ENCODE results near the gene MBL2.

DNA sequence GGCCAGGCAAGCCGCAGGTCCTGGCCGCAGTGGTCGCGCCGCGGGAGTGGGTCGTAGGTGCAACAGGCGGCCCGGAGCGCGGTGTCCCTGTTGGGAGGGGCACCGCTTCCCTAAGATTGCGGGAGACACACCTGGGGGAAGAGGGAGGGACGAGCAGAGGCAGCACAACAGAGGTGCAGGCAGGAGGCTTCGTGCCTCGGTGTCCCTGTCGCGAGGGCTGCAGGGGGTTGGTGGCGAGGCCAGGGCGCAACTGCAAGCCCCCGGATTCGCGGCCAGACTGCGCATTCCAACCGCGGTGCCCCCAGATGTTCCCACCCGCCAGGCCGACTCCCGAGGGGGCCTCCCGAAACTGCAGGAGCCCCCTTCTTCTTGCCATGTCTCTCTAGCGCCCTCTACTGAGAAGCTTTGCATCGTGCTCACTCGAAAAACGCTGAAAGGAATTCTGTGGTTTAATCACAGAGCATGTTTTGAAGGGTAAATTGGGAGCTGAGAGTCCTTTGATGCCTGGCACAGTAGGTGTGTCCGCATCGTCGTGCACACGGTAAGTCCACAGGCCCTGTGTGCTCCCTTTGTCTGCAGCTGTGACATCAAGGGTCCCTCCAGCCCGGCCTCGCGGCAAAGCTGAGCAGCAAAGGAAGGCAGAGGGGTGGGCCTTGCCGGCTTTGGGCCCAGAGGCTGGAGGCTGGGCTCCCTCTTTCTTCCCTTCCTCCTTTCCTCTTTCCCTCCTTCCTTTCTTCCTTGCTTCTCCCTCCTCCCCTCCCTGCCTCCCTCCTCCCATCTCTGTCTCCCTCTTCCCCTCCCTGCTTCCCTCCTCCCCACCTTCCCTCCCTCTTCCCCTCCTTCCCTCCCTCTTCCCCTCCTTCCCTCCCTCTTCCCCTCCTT, 6.2 kb upstream of the MBL2 start:
- no peak for TF ChIP-seq EZH2phosphoT487 (IDR thresholded peaks at IDR 0.05; ENCODE audit: borderline replicate concordance)
- TF ChIP-seq, protein P1, sequence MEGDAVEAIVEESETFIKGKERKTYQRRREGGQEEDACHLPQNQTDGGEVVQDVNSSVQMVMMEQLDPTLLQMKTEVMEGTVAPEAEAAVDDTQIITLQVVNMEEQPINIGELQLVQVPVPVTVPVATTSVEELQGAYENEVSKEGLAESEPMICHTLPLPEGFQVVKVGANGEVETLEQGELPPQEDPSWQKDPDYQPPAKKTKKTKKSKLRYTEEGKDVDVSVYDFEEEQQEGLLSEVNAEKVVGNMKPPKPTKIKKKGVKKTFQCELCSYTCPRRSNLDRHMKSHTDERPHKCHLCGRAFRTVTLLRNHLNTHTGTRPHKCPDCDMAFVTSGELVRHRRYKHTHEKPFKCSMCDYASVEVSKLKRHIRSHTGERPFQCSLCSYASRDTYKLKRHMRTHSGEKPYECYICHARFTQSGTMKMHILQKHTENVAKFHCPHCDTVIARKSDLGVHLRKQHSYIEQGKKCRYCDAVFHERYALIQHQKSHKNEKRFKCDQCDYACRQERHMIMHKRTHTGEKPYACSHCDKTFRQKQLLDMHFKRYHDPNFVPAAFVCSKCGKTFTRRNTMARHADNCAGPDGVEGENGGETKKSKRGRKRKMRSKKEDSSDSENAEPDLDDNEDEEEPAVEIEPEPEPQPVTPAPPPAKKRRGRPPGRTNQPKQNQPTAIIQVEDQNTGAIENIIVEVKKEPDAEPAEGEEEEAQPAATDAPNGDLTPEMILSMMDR (conservative IDR thresholded peaks at IDR 0.05; ENCODE audit: low read length): peak; percentile 70
